Measurements from ENCODE around the gene B4GALNT4.
"Not testable (repeated sequence)": the region's sequence is repeated elsewhere in the genome, so short reads cannot be mapped to it uniquely, and the experiment has no call there.

The B4GALNT4 gene

DNA sequence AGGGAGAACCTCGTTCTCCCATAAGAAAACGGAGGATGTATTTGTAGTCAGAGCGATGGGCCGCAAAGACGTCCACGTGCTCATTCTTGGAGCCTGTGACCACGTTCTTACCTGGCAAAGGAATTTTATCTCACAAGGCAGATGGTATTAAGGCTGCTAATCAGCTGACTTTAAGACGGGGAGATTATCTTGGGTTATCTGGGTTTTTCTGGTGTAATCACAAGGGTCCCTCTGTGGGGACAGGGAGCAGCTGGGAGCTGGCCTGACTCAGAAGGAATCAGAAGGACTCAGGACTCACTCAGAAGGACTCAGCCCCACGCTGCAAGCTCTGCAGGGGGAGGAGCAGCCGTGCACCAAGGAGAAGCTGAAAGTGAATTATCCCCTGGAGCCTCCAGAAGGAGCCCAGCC, 53.0 kb downstream of the B4GALNT4 start:
- DNase-seq (ENCODE audit: low spot score) = no peak

DNA sequence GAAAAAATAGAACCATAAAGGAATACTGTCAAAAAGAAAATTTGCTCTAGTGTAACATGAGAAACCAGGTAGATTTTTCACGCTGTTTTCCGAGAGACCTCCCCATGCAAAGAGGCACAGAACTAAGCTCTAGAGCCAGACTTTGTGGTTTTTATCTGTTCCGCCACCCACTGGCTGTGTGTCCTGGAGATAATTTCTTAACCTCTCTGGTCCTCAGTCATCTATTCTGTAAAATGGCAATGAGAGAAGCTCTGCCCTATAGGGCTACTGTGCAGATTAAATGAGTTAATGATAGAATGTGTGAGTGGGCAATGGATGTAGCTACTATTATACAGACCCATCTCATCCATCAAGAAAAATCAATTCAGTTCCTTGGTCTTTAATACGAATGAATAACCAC, 54.9 kb downstream of the B4GALNT4 start:
- no peak for DNase-seq (ENCODE audit: low spot score)

DNA sequence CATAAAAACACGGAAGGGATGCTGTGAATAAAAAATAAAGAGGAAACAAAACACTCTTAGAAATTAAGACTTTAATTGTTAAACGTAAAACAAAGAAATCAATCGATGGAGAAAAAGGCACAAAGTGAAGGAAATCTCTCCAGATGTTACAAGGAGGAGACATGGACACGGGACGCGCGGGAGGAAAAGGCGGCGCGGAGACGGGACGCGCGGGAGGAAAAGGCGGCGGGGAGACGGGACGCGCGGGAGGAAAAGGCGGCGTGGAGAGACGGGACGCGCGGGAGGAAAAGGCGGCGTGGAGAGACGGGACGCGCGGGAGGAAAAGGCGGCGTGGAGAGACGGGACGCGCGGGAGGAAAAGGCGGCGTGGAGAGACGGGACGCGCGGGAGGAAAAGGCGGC, 55.5 kb downstream of the B4GALNT4 start:
- not testable (repeated sequence) for DNase-seq (ENCODE audit: low spot score)

GRCh38 chr11:425301-425700, 56.0 kb downstream of the B4GALNT4 start:
- DNase-seq (ENCODE audit: low spot score) = no peak

DNA sequence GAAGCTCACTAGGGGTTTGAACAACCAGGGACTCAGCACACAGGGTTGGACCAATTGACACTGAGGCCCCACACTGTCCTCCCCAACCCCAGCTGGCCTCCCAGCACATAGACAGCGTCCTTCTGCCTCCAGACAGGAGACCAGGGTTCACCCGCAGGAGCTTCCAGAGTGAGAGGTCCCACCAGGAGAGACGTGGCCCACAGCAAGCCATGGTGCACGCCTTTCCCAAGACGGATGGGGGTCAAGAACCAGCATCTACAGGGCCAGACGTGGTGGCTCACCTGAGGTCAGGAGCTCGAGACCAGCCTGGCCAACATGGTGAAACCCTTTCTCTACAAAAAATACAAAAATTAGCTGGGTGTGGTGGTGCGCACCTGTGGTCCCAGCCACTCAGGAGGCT, 57.6 kb downstream of the B4GALNT4 start:
- no peak for DNase-seq (ENCODE audit: low spot score)

GRCh38 chr11:428295-428694, 59.0 kb downstream of the B4GALNT4 start:
- no peak for DNase-seq (ENCODE audit: low spot score)

GRCh38 chr11:429391-429790, 60.1 kb downstream of the B4GALNT4 start:
- no peak for DNase-seq (ENCODE audit: low spot score)

- DNase-seq (ENCODE audit: low spot score) = no peak
These were observed 60.7 kb downstream of the B4GALNT4 start for GRCh38 chr11:429931-430456.

All from activated CD4-positive, alpha-beta T cell treated with anti-CD3 and anti-CD28 coated beads, Interleukin-2, Interleukin-4, amounts not matched to agents 100 ng/mL and 50 ng/mL, durations not matched to agents 16 hours and 8 hours (primary cell).